Dedifferentiated amniotic fluid mesenchymal stem cell (primary cell): ENCODE data around the gene HIVEP1.

Experiments used
- DNase-seq: peaks from one replicate; pipeline ENCODE4 v3.0.0-alpha.2; 2016; ENCODE audit errors: extremely low spot score

HIVEP1 gene

DNA sequence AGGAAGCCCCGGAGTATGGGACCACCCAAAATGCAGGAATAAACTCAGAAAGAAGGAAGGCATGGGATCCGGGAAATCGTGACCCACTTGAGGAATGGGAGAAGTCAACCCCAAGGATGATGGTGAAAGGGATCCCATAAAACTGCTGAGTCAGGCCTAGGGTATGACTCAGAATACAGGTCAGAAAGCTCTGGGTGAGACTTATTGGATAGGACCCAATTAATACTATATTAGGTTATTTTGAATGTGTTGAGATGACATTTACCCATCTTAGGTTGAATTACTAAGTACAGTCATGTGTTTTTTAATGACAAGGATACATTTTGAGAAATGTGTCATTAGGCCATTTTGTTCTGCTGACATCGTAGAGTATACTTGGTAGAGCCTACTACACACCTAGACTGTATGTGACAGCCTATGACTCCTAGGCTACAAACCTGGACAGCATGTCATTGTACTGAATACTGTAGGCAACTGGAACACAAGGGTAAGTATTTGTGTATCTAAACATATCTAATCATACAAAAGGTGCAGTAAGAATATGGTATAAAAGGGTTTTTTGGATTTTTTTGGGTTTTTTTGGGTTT, 17.1 kb upstream of the HIVEP1 start:
- DNase-seq: no peak

DNA sequence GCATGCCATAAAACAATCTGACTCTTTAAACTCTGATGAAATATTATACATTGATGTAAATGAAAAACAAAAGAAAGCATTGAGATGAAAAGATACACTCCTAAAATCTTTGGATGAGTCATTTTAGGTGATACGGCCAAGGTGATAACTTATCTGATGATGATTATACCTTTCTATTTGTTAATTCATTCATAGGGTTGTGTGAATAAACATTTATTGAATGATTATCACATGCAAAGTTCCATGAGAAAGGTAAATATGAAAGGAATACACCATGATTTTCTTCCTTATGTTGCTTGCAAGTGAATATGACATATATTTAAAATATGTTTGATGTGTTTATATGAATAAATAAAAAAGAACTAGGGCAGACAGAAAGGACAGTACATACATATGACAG, 15.4 kb upstream of the HIVEP1 start:
- DNase-seq: no peak

- DNase-seq: no peak
Measured at GRCh38 chr6:11999246-11999645, 12.9 kb upstream of the HIVEP1 start.

- no peak for DNase-seq
Measured at GRCh38 chr6:12000174-12000573, 11.9 kb upstream of the HIVEP1 start.

- DNase-seq: no peak
Measured at GRCh38 chr6:12001004-12001705, 11.0 kb upstream of the HIVEP1 start.

DNA sequence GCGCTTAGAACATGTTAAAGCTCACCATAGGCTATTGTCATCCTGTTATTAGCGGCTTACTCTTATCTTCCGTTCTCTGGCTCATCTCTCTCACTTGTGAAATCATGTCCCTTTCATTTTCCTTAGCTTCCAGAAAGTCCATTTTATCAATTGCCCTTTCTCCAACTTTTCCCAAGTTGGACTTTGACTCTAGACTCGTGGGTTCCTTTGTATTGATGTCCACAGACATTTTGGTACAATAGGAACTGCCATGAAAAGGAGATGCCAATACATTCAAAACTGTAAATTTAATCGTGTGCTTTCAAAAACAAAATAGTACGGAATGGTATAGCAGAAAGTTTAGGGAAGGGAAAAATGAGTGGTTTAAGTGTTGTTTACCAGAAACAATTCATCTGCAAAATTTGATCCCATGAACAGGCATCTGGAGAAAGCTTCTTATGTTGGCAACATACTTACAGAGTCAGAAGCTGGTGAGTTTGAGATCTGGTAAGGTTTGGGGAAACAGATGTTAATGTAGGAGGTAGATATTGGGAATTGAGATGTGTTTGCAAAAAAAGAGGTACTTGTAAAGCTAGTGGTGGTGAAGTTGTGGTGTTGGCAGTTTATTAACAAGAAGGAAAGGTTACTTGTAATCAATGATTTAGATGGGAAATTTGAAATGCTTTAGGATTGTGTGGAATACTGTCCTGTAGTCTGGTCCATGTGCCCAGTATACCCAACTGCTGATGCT, 10.2 kb upstream of the HIVEP1 start:
- DNase-seq: no peak

DNA sequence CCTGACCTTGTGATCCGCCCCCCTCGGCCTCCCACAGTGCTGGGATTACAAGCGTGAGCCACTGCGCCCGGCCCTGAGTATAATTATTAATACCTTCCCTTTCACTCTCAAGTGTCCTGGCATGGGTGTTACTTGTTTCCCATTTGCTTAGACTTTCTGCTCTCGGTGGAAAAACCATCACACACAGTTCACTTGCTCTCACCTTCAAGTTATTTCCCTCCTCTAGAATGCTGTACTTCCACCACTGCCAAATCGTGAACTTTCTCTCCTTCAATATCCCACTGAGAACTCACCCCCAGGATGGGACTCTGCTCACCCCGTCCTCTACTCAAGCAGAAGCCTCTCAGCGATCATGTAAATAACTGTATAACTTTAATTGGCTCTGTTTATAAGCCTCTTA, 4.6 kb upstream of the HIVEP1 start:
- no peak for DNase-seq

GRCh38 chr6:12007887-12008286, 4.2 kb upstream of the HIVEP1 start:
- no peak for DNase-seq

- DNase-seq: peak; percentile 38
Measured at GRCh38 chr6:12008366-12009179, 3.5 kb upstream of the HIVEP1 start.

GRCh38 chr6:12009180-12009685, 2.9 kb upstream of the HIVEP1 start:
- DNase-seq: no peak

GRCh38 chr6:12009876-12010634, 2.1 kb upstream of the HIVEP1 start:
- no peak for DNase-seq

GRCh38 chr6:12010635-12011275, 1.4 kb upstream of the HIVEP1 start:
- DNase-seq: no peak

DNA sequence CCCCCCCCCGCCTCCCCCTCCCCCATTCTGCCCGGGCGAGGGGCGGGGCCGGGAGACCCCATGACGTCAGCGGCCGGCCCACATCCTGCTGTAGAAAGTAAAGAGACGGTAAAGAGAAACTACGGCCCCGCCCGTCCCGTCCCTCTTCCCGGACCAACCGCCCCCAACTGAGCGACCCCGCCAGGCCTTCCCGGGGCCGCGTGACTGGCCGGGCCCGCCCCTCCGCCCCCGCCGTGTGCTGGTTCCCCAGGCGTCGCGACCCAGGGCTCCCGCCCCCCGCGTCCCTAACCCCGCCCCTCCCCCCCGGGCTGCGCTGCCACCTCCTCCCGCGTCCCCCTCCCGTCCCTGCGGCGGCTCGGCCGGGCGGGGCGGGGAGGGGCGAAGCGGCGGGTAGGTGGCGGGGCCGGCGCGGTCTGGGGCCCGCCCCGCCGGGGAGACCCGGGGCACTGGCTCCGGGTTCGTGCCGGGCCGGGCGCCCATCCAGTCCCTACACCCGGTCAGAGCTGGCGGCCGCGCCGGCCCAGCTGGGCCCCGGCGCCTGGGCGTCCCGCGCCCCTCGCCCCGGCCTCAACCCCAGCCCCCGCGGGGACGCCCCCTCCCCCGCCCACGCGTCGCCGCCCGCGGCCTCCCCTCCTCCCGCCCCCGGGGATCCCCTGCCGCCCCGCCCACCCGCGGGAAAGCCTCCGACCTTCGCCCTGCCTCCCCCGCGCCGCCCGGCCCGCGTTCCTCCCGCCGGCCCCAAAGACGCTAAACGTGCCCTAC, 655 bp upstream of the HIVEP1 start:
- peak; percentile 96 for DNase-seq

- DNase-seq: peak; percentile 76
Measured at GRCh38 chr6:12012558-12013306, 620 bp downstream of the HIVEP1 start.

DNA sequence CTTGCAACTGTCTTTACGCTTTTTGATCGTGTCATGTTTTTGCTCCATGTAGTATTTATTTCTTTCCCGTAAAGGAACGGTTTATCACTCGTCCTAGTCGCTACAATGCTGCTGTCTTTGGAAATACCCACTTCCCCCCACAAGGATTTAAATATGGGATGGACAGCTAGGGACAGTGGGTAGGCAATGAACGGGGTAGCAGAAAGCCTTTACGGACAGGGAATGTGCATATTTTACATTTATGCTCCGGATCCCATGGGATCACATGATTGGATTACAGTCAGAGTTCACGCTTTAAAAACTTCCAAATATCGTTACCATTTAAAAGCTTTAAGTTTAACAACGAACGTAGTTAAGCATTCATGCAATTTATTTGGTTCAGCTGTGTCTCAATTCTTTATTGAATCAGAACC, 1.2 kb downstream of the HIVEP1 start:
- no peak for DNase-seq

DNA sequence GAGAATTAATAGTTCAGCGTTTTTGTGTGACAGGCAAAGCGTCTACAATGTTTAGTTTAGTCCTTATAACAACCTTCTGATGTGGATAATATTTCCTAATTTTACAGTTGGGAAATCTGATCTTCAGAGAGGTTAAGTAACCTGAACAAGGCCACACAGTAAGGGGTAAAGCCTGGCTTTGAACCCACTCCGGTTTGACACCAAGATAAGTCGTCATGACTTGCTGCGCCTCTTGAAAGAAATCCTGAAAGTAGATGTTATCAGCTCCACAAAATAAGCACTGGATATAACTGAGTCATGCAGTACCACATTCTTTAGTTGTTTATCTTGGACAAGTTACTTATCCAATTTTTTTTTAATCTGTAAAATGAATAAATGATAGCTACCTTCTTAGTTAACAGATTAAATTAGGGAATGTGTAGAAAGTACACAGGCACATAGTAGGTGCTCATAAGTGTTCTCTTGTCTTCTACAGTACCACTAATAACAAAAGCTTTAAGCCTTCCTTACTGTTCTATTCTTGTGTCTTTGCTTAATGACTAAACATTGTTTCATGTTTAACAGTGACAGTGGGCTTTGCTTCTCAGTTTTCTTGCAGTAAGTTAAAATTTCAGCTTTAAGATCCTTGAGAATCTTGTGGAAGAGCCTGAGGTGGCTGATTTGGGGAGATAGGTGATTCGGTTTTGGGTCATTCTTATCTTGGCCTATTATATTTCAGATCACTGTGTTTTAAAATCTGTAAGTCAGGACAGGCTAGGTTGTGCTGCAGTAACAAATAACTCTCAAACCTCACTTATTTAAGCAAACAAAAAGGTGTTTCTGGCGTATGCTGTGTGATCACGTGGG, 2.1 kb downstream of the HIVEP1 start:
- peak; percentile 61 for DNase-seq

DNA sequence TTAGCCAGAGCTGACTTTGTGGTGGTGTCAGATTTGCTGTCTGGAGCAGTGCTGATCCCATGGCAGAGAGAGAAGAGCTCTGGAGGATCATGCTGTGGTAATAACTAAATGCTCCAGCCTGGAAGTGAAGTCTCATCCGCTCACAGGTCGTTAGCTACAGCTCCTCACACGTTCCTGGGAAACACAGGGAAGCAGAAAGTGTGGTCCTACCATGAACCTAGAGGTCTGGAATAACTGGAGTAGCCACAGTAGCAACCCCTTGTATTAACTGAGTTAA, 2.7 kb downstream of the HIVEP1 start:
- no peak for DNase-seq

DNA sequence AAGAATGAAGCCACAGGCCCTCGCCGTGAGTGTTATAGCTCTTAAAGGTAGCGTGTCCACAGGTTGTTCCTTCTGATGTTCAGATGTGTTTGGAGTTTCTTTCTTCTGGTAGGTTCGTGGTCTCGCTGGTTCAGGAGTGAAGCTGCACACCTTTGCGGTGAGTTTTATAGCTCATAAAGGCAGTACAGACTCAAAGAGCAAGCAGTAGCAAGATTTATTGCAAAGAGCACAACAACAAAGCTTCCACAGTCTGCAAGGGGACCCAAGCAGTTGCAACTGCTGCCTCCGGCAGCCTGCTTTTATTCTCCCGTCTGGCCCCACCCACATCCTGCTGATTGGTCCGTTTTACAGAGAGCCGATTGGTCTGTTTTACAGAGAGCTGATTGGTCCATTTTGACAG, 5.2 kb downstream of the HIVEP1 start:
- no peak for DNase-seq
